Caki2 (cell line): Measurements from ENCODE around the gene CADPS2. TPM values are rescaled to one million over a fixed set of nuclear protein-coding genes. Genes with fewer than 3 reads are reported as not detected.
"Not testable (repeated sequence)": the region's sequence is repeated elsewhere in the genome, so short reads cannot be mapped to it uniquely, and the experiment has no call there.

Experiments used
- DNase-seq: peaks from one replicate; pipeline ENCODE4 v3.0.0-alpha.2; 2015; ENCODE audit warnings: low read depth
- in situ Hi-C: cut with HindIII; loops from 2 replicates; pipeline ENCODE4 v1.10.0; 2016; ENCODE audit warnings: low sequenced_read_pairs, low pct_unique_long_range_greater_than_20kb, mixed read lengths
- total RNA-seq: library from RNA; depleted of rRNA; stranded (reverse); fragments of >200 nt; shearing (Covaris generic); gene quantifications from 2 replicates; pipeline ENCODE4 v1.2.3, GENCODE V29; 2014; ENCODE audit warnings: low replicate concordance

The CADPS2 gene
- total RNA-seq, 1 experiment from 2014 or later, result 6.5 TPM

GRCh38 chr7:122864838-122865237 lies 21.4 kb downstream of the CADPS2 start:
- in situ Hi-C loops, result no loop called here
- DNase-seq, result no peak

- in situ Hi-C loops, result no loop called here
- no peak for DNase-seq
Observed at GRCh38 chr7:122864016-122864415, 22.2 kb downstream of the CADPS2 start.

- in situ Hi-C loops, result no loop called here
- DNase-seq, result no peak
Observed at GRCh38 chr7:122858320-122858719, 27.9 kb downstream of the CADPS2 start.

- no peak for DNase-seq
- in situ Hi-C loops, result no loop called here
Observed at GRCh38 chr7:122850528-122850927, 35.7 kb downstream of the CADPS2 start.

- DNase-seq, result no peak
- in situ Hi-C loops, result no loop called here
Observed at GRCh38 chr7:122849957-122850328, 36.3 kb downstream of the CADPS2 start.

GRCh38 chr7:122849322-122849956 lies 36.8 kb downstream of the CADPS2 start:
- in situ Hi-C loops, result no loop called here
- DNase-seq, result no peak

- DNase-seq, result no peak
- in situ Hi-C loops, result no loop called here
Observed at GRCh38 chr7:122847871-122848473, 38.3 kb downstream of the CADPS2 start.

- in situ Hi-C loops, result no loop called here
- DNase-seq, result no peak
Observed at GRCh38 chr7:122846591-122846990, 39.7 kb downstream of the CADPS2 start.

- in situ Hi-C loops, result no loop called here
- no peak for DNase-seq
Observed at GRCh38 chr7:122845286-122845685, 41.0 kb downstream of the CADPS2 start.

- in situ Hi-C loops, result no loop called here
- no peak for DNase-seq
Observed at GRCh38 chr7:122844191-122844988, 41.9 kb downstream of the CADPS2 start.

- no peak for DNase-seq
Observed at GRCh38 chr7:122842971-122843370, 43.3 kb downstream of the CADPS2 start.

GRCh38 chr7:122836286-122836685 lies 50.0 kb downstream of the CADPS2 start:
- DNase-seq, in situ Hi-C loops: not testable (repeated sequence)

More at GRCh38 chr7:122842971-122843370, 43.3 kb downstream of the CADPS2 start:
- in situ Hi-C loops, result no loop called here

- DNase-seq, in situ Hi-C loops: not testable (repeated sequence)
Observed at GRCh38 chr7:122834571-122834942, 51.7 kb downstream of the CADPS2 start.

- DNase-seq, result no peak
- in situ Hi-C loops, result no loop called here
Observed at GRCh38 chr7:122833888-122834570, 52.2 kb downstream of the CADPS2 start.

- in situ Hi-C loops, result no loop called here
Observed at GRCh38 chr7:122831436-122831835, 54.8 kb downstream of the CADPS2 start.

GRCh38 chr7:122829962-122830361 lies 56.3 kb downstream of the CADPS2 start:
- in situ Hi-C loops, result no loop called here
- DNase-seq, result no peak

More at GRCh38 chr7:122831436-122831835, 54.8 kb downstream of the CADPS2 start:
- DNase-seq, result no peak

- in situ Hi-C loops, result no loop called here
- no peak for DNase-seq
Observed at GRCh38 chr7:122827763-122828162, 58.5 kb downstream of the CADPS2 start.

- in situ Hi-C loops, result no loop called here
- DNase-seq, result no peak
Observed at GRCh38 chr7:122813845-122814244, 72.4 kb downstream of the CADPS2 start.

GRCh38 chr7:122803851-122804250 lies 82.4 kb downstream of the CADPS2 start:
- DNase-seq, result no peak
- in situ Hi-C loops, result no loop called here
